ENCODE data around the gene PMS2. TPM values are rescaled to one million over a fixed set of nuclear protein-coding genes. Genes with fewer than 3 reads are reported as not detected.

Gene PMS2
- total and polyA plus RNA-seq, 9 of the 15 experiments (the other 6 are each of a cell fraction or from before 2014, with no cell fraction given), result 4.9 to 27.6 (median 16.5) TPM

DNA sequence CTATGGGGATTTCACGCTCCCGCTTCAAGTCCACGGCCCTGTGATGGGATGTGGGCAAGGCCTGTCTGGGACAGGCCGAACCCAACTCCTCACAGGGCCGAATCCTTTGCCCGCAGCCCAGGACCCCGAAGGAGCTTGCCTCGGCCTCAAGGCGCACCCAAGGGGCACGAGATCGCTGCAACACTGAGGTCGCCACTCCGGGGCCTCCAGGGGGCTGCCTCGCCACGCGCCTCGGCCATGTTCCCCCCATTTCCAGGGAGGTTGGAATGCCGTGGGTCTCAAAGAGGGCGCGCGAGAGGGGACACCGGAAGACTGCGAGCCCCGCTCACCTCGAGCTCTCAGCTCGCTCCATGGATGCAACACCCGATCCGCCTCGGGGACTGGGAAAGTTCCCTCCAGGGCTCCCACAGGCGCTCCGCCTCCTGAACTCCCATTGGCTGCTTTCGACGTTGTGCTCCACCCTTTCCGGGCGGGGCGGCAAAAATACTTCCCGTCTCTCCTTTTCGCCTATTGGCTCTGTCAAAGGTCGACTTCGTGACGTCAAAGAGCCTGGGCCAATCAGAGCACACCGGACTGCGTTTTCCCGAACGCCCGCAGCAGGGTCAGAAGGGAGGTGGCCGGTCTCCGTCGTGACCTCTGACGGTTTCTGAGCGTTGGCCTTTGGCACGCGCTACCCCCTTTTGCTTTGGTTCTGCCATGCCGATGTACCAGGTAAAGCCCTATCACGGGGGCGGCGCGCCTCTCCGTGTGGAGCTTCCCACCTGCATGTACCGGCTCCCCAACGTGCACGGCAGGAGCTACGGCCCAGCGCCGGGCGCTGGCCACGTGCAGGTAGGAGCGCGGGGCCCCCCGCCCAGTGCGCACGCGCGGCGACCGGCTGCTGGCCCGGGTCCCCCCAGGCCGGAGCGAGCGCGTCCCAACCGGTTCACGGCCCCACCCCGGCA lies at the start of gene PMS2, which contains the start of gene AIMP2 (continued):
- TF ChIP-seq, protein P1, sequence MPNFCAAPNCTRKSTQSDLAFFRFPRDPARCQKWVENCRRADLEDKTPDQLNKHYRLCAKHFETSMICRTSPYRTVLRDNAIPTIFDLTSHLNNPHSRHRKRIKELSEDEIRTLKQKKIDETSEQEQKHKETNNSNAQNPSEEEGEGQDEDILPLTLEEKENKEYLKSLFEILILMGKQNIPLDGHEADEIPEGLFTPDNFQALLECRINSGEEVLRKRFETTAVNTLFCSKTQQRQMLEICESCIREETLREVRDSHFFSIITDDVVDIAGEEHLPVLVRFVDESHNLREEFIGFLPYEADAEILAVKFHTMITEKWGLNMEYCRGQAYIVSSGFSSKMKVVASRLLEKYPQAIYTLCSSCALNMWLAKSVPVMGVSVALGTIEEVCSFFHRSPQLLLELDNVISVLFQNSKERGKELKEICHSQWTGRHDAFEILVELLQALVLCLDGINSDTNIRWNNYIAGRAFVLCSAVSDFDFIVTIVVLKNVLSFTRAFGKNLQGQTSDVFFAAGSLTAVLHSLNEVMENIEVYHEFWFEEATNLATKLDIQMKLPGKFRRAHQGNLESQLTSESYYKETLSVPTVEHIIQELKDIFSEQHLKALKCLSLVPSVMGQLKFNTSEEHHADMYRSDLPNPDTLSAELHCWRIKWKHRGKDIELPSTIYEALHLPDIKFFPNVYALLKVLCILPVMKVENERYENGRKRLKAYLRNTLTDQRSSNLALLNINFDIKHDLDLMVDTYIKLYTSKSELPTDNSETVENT (CRISPR knock-in tag; IDR thresholded peaks at IDR 0.05), result peak; percentile 82; the same call in 1 of the 2 replicates
- TF ChIP-seq ZNF174 (CRISPR knock-in tag; IDR thresholded peaks at IDR 0.05) (no peak), PYGO2 (tag; IDR thresholded peaks at IDR 0.05) (no peak), KDM2B (CRISPR knock-in tag; IDR thresholded peaks at IDR 0.05) (0 out of 2 replicates have a peak, but pooled peaks have one; percentile 13), RBM34 (IDR thresholded peaks at IDR 0.05; ENCODE audit: borderline replicate concordance, insufficient read depth, low read length) (no peak), GTF2E2 (tag; IDR thresholded peaks at IDR 0.05) (peak; percentile 79), POLR3G (IDR thresholded peaks at IDR 0.05; ENCODE audit: extremely low read depth, insufficient read length, insufficient replicate concordance) (no peak), SRSF3 (IDR thresholded peaks at IDR 0.05; ENCODE audit: insufficient read depth, low read length) (no peak), MAFG (tag; conservative IDR thresholded peaks at IDR 0.05) (no peak), GABPB1 (CRISPR knock-in tag; IDR thresholded peaks at IDR 0.05) (peak; percentile 89), ZFX (CRISPR knock-in tag; IDR thresholded peaks at IDR 0.05) (peak; percentile 96), C11orf30 (IDR thresholded peaks at IDR 0.05; ENCODE audit: low read depth) (peak; percentile 55), MCM7 (IDR thresholded peaks at IDR 0.05) (no peak)
- TF ChIP-seq, protein P2, sequence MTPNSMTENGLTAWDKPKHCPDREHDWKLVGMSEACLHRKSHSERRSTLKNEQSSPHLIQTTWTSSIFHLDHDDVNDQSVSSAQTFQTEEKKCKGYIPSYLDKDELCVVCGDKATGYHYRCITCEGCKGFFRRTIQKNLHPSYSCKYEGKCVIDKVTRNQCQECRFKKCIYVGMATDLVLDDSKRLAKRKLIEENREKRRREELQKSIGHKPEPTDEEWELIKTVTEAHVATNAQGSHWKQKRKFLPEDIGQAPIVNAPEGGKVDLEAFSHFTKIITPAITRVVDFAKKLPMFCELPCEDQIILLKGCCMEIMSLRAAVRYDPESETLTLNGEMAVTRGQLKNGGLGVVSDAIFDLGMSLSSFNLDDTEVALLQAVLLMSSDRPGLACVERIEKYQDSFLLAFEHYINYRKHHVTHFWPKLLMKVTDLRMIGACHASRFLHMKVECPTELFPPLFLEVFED (CRISPR knock-in tag; conservative IDR thresholded peaks at IDR 0.05), result peak; percentile 39; the same call in 1 of the 2 replicates
- TF ChIP-seq, protein P3, sequence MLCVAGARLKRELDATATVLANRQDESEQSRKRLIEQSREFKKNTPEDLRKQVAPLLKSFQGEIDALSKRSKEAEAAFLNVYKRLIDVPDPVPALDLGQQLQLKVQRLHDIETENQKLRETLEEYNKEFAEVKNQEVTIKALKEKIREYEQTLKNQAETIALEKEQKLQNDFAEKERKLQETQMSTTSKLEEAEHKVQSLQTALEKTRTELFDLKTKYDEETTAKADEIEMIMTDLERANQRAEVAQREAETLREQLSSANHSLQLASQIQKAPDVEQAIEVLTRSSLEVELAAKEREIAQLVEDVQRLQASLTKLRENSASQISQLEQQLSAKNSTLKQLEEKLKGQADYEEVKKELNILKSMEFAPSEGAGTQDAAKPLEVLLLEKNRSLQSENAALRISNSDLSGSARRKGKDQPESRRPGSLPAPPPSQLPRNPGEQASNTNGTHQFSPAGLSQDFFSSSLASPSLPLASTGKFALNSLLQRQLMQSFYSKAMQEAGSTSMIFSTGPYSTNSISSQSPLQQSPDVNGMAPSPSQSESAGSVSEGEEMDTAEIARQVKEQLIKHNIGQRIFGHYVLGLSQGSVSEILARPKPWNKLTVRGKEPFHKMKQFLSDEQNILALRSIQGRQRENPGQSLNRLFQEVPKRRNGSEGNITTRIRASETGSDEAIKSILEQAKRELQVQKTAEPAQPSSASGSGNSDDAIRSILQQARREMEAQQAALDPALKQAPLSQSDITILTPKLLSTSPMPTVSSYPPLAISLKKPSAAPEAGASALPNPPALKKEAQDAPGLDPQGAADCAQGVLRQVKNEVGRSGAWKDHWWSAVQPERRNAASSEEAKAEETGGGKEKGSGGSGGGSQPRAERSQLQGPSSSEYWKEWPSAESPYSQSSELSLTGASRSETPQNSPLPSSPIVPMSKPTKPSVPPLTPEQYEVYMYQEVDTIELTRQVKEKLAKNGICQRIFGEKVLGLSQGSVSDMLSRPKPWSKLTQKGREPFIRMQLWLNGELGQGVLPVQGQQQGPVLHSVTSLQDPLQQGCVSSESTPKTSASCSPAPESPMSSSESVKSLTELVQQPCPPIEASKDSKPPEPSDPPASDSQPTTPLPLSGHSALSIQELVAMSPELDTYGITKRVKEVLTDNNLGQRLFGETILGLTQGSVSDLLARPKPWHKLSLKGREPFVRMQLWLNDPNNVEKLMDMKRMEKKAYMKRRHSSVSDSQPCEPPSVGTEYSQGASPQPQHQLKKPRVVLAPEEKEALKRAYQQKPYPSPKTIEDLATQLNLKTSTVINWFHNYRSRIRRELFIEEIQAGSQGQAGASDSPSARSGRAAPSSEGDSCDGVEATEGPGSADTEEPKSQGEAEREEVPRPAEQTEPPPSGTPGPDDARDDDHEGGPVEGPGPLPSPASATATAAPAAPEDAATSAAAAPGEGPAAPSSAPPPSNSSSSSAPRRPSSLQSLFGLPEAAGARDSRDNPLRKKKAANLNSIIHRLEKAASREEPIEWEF (CRISPR knock-in tag; IDR thresholded peaks at IDR 0.05), result no peak
- TF ChIP-seq, protein P4, sequence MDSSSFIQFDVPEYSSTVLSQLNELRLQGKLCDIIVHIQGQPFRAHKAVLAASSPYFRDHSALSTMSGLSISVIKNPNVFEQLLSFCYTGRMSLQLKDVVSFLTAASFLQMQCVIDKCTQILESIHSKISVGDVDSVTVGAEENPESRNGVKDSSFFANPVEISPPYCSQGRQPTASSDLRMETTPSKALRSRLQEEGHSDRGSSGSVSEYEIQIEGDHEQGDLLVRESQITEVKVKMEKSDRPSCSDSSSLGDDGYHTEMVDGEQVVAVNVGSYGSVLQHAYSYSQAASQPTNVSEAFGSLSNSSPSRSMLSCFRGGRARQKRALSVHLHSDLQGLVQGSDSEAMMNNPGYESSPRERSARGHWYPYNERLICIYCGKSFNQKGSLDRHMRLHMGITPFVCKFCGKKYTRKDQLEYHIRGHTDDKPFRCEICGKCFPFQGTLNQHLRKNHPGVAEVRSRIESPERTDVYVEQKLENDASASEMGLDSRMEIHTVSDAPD (CRISPR knock-in tag; IDR thresholded peaks at IDR 0.05), result no peak
